Activated CD8-positive, alpha-beta memory T cell treated with anti-CD3 and anti-CD28 coated beads for 48 hours (primary cell): ENCODE measurements around the gene SH2B2.
"Not testable (repeated sequence)": the region's sequence is repeated elsewhere in the genome, so short reads cannot be mapped to it uniquely, and the experiment has no call there.

Experiments used
- DNase-seq, 3 experiments: peaks; one replicate each; pipeline ENCODE4 v3.0.0-alpha.2; 2020; ENCODE audit warnings: low read depth in 2 of 3, low spot score in 2 of 3

Gene SH2B2

DNA sequence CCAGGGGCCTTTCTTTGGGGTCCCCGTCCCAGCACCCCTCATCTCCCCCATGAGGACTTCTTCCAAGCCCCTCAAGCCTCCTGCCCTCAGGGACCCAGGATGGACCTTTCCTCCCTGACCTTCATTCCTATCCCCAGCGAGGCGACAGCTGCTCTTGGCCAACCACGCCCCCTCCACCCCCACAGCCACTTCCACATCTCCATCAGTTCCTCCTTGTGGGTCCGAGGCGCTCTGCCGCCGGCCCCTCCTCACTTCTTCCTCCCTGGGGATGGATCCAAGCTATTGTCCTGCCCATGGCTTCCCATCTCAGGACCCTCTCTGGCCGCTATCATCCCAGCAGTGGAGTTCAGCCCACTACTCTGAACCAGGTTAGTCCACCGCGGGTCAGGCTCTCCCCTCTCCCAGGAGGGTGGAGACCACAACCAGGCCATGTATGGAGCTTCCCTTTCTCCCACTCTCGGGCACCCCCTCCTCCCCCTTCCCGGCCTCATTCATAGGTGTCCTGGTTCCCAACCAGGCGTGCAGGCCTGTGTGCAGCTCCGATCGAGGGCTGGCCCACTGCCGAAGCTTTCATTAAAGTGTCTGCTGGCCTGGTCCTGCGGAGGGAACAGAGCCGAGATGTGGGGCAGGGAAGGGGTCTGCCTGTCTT is 1.7 kb upstream of the SH2B2 start:
- DNase-seq = no peak

DNA sequence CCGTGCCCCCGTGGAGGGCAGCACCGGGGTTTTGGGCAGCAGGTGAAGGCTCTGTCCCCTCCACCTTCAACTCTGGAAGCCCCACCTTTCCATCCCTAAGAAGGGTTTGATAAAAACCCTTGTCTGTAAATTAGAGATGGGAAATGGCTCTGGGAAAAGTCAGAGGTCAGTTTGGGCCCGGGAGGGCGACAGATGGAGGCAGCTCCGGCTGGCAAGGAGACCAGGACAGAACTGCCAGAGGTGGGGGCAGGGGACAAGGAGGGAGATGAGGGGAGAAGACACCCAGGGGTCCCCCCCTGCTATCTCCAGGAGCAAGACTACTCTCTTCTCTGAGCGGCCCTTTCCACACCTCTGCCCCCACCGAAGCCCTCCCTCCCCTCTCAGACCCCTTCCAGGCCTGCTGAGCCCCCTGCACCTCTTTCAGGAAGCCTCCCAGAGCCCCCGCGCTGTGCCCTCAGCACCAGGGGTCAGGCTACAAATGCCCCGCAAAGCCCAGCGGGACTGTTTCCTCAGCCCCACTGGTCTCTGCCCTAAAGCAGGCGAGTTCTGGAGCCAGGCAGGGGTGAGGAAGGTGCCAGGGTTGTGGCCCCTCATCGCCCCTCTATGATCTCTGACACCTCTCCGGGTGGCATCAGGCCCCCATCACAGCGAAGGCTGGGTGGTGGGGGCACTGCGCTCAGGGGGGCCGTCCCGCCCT is 980 bp upstream of the SH2B2 start:
- DNase-seq = no peak

DNA sequence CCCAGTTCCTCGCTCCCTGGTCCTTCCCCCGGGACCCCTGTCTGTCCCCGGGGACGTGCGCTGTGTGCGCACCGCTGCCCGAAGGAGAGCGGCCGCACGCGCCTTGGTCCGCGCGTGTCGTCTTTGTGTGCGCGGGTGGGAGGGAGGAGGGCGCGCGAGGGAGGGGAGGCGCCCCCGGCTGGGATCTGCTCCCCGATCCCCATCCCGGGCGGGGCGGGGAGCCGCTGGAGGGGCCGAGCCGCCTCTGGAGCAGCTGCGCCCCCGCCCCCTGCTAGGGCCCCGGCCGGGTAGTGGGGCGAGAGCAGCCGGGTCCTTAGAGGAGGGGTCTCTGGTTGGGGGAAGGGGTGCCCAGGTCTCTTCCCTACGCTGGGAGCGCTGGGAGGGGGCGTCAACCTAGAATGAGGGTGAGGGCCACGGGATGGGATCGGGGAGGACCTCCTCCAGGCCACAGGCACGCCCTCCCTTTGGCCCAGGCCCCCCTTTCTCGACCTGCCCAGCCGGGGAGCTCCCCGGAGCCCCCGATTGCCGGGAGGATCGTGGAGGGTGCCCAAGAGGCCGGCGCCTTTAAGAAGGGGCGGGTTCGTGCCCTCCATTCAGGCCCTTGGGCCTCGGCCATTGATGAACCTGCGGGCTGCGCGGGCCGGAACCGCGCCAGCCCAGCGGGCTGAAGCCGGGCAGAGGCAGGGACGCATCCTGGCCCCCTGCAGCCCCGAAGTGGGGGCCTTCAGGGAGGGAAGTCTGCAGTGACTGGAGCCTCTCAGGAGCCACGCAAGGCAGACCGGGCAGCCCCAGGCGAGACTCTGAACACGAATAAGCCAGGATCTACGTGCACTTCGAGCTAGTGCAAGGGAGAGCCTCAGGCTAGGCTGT is 678 bp downstream of the SH2B2 start:
- no peak for DNase-seq

DNA sequence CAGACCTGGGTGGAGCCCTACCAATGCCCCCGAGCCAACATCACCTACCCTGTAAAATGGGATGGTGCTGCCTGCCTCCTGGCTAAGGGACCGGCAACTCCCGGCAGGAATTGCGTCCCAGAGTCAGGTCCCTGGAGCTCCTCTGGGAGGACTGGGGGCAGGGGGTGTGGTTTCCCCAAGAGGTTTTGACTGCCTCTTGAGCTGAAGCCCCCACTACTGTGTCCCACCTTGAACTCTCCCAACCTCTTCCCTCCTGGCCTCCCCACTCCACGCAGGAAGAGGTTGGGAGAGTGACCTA is 1.3 kb downstream of the SH2B2 start:
- DNase-seq = no peak

DNA sequence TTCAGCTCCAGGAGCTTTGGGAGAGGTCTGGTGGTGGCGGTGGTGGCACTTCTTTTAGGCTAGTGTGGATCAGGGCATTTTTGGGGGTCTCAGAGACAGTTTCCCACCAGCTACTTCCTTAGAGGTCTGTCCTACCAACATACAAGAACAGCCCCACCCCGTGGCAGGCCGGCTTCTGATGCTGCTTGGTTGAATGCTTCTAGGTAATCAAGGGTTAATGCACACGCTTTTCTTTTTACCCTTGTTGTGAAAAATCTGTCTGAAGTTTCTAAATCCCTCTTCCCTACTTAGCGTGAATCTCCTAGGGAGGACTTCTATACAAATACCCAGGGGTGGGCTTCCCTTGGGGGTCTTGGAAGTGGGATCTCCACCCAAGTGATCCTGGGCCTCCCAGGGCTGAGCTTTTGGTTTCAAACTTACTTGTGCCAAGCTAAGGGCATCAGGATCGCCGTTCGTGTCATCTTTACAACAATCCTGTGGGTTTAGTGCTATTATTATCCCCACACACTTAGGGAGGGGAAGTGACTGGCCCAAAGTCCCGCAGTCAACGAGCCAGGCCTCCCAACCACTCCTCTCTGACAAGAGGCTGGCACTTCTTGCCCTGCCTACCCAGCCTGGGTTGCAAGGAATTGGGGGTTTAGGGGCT is 1.7 kb downstream of the SH2B2 start:
- no peak for DNase-seq

GRCh38 chr7:102289057-102289456 is 2.4 kb downstream of the SH2B2 start:
- DNase-seq = no peak

DNA sequence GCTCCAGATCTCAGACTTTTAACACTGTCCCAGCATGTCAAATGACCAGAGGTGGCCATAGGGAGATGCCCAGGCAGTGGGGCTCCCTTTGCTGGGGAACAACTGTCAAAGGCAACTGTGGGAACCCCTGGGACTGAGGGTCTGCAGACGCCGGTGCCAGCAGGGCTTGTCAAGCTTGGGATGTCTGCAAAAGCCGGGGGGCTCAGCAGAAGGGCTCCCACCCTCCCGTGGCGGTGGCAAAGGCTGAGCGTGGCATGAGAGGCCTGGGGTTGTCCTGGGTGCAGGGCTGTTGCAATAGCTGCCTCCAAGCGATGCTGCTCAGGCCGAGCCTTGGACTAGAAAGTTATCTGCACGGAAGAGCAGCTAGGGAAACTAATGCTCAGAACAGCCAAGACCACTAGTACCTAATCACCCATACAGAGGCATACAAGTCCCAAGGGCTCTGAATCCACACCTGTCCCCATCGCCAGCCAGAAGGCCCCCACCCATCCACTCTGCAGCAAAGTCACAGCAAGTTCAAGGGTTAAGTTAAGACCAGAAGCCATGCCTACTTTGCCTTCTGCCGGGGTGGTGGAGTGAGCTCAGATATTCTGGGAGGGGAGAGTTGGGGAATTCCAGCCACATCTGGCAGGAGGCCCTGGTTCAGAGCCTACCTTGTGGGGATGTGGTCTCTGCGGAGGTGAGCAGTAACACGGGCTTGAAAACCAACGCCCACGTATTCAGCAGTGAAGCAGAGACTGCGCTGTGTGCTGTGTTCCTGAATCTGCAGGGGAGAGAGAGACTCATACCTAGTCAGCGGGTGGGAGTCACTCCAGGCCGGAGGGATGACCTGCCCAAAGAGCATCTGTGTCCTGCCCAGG is 4.6 kb downstream of the SH2B2 start:
- no peak for DNase-seq

GRCh38 chr7:102291916-102292267 is 5.2 kb downstream of the SH2B2 start:
- no peak for DNase-seq

DNA sequence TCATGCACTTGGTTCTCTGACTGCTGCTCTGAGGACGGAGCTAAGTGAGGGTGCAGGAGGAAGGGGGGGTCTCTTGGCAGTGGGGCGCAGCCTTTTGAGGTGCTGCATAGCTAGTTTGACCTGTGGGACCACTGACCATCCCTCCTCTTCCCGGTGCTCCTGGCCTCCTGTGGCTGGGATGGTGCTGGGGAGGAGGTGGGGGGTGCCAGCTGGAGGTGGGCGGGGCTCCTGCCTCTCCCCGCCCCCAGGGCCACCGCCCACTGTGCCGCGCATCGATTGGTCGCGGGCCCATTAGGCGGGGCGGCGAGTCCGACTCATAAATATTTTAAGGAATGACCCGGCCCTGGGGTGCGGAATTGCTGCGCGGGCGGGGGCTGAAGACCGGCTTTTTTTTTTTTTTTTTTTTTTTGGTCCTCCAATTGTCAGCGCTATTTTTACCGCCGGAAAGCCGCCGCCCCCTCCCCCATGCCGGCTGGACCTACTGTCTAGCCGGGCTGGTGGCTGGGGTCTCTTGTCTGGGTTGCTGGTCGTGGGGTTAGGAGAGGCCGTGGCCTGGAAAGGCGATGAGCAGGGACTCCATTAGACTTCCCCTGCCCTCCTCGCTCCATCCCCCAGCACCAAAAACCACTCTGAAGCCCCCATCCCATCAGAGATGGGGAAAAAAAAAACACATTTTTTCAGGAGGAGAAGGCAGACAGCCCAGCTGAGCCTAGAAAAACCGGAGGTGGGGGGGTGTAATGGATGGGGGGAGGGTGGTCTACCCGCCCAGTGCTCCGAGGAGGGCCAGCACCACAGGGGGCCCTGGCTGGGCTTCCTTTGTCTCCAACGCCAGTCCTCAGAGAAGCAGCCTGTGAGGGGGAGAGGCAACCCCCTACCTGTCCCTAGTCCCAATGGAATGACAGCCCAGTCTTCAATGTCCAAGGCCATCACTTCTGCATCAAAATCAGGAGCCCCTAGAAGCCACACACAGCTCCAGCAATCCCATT is 6.4 kb downstream of the SH2B2 start:
- no peak for DNase-seq

GRCh38 chr7:102294589-102294988 is 7.9 kb downstream of the SH2B2 start:
- DNase-seq = no peak

DNA sequence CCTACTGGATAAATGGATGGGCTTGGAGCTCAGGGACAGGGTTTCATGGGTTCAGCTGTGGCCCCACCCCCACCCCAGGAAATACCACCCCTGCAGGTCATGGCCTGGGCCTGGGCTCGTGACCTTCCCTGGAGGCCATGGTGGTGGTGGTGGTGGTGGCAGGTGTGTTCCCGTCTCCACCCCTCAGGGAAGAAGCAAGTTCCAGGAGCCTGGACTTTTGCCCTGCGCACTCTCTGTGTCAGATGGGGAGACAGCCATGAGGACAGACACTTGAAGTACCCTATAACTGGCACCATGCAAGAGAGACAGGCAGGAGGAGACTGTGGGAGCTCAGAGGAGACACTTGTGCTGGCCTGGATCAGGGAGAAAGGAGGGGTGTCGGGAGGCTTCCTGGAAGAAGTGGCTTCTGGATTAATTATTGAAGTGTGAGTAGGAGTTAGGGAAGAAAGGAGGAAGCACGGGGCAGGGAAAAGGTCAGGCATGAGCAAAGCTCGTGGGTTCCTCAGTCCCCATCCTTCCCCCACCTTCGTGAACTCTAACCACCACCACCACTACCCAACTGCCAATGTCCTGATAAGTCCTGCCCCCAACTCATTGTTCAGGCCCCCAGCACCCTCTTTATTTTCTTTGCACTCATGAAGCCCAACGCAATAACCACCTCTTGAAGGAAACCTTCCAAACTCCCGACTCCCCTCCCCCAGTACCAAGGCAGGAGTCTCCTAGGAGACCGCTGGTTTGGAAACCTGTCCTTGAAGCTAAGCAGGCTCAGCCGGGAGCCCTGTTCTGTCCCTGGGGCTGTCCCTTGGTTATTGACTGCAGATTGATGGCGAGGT is 8.9 kb downstream of the SH2B2 start:
- DNase-seq = no peak

DNA sequence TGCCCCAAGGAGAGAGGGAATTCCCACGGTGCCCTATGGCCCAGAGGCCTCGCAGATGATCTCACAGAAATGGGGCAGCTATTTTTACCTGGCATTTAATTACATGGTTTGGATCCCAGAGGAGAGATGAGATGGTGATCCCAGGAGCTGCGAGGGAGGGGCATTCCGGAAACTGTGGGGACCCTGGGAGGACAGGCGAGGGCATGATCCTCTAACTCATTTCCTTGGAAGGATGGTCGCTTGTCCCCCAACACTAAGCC is 9.4 kb downstream of the SH2B2 start:
- no peak for DNase-seq

DNA sequence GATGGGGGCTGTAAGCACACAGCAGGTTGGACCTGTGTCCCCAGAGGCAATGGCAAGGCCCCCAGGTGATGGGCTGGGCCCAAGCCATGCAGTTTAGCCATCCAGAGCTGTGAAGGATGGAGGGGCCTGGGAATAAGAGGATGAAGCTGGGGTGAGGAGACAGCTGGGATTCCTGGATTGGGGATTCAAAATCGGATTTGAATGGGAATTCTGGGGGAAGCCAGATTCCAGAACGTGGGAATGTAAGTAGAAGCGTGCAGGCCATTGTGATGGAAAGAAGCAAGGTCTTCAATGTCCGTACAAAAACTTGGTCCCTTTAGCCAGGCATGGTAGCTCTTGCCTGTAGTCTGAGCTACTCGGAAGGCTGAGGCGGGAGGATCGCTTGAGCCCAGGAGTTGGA is 9.8 kb downstream of the SH2B2 start:
- no peak for DNase-seq

DNA sequence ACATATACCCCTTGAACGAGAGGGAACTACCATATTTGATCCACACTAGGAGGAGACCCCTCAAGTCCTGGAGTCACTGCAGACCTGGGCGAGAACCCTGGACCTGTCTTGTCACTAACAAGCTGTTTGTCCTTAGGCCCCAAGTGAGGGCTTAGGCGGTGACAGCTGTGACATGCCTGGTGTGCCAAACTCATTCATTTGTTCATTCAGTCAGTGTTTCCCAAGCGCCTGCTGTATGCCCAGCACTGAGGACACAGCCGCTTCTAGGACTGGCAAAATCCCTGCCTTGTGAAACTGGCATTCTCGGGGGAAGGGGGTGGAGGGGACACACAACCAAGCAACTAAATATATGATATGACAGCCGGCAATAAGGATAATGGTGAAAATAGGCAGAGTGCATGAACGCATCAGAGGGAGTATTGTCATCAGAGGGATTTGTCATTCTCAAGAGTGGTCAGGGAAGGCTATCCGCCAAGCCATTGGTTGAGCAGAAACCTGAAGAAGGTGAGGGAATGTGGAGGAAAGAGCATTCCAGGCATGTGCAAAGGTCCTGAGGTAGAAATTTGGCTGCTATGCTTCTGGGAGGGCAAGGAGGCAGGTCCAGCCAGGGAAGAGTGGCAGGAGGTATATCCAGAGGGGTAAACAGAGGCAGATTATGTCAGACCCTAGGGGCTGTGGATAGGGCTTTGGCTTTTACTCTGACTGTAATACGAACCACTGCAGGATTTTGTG is 11.0 kb downstream of the SH2B2 start:
- DNase-seq = no peak

DNA sequence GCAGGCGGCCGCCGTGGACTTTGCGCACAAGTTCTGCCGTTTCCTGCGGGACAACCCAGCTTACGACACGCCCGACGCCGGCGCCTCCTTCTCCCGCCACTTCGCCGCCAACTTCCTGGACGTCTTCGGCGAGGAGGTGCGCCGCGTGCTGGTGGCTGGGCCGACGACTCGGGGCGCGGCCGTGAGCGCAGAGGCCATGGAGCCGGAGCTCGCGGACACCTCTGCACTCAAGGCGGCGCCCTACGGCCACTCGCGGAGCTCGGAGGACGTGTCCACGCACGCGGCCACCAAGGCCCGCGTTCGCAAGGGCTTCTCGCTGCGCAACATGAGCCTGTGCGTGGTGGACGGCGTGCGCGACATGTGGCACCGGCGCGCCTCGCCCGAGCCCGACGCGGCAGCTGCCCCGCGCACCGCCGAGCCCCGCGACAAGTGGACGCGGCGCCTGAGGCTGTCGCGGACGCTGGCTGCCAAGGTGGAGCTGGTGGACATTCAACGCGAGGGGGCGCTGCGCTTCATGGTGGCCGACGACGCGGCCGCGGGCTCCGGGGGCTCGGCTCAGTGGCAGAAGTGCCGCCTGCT is 14.1 kb downstream of the SH2B2 start:
- DNase-seq = no peak

DNA sequence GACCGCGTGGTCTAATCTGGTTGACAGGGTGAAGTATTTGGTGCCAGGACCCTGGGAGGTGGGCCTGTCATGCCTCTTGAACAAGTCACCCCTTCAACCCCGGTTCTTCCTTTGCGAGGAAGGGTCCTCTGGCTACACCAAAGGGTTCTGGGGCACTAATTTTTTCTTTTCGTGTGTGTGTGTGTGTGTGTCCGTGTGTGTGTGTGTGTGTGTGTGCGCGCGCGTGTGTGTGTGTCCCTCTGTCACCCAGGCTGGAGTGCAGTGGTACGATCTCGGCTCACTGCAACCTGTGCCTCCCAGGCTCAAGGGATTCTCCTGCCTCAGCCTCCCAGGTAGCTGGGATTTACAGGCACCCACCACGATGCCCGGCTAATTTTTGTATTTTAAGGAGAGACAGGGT is 14.7 kb downstream of the SH2B2 start:
- DNase-seq = not testable (repeated sequence)

GRCh38 chr7:102302025-102302424 is 15.4 kb downstream of the SH2B2 start:
- DNase-seq = no peak
